ENCODE results near the gene TNIK. TPM values are rescaled to one million over a fixed set of nuclear protein-coding genes. Genes with fewer than 3 reads are reported as not detected.
"Not testable (repeated sequence)": the region's sequence is repeated elsewhere in the genome, so short reads cannot be mapped to it uniquely, and the experiment has no call there.

The TNIK gene
- total RNA-seq, 6 experiments from 2014 or later = 10.6 to 17.2 (median 11.8) TPM

GRCh38 chr3:171372694-171373093 lies 87.5 kb downstream of the TNIK start:
- H3K27me3 Mint-ChIP-seq (ENCODE audit: insufficient read depth) = peaks cover 2% of the 10 kb centered on the region; the same call in 1 of the 2 replicates
- no peak overlapping the region for H3K4me3 Mint-ChIP-seq
- no peak for DNase-seq
- H3K4me1 Mint-ChIP-seq (ENCODE audit: low read depth) = no peaks in the 10 kb centered on the region; the same call in 1 of the 2 replicates
- H3K36me3 Mint-ChIP-seq (ENCODE audit: low read depth) = peaks cover 10% of the 10 kb centered on the region; the same call in 1 of the 2 replicates
- TF ChIP-seq CTCF (IDR thresholded peaks at IDR 0.05) = no peak
- H3K27ac Mint-ChIP-seq = no peak overlapping the region
- H3K9me3 Mint-ChIP-seq = no peaks in the 10 kb centered on the region

- no peak for TF ChIP-seq CTCF (IDR thresholded peaks at IDR 0.05)
- no peak for DNase-seq
- no peaks in the 10 kb centered on the region; the same call in 1 of the 2 replicates for H3K4me1 Mint-ChIP-seq (ENCODE audit: low read depth)
- H3K36me3 Mint-ChIP-seq (ENCODE audit: low read depth) = peaks cover 10% of the 10 kb centered on the region; the same call in 1 of the 2 replicates
- H3K9me3 Mint-ChIP-seq = no peaks in the 10 kb centered on the region
- H3K27ac Mint-ChIP-seq = no peak overlapping the region
- no peak overlapping the region for H3K4me3 Mint-ChIP-seq
- peaks cover 1% of the 10 kb centered on the region; the same call in 1 of the 2 replicates for H3K27me3 Mint-ChIP-seq (ENCODE audit: insufficient read depth)
These were observed 88.9 kb downstream of the TNIK start for GRCh38 chr3:171371354-171371753.

- Mint-ChIP-seq H3K4me1 (ENCODE audit: low read depth) (peaks cover 6% of the 10 kb centered on the region), H3K9me3 (no peaks in the 10 kb centered on the region), H3K27ac (no peak overlapping the region), H3K36me3 (ENCODE audit: low read depth) (peaks cover 10% of the 10 kb centered on the region; the same call in 1 of the 2 replicates), H3K4me3 (no peak overlapping the region), H3K27me3 (ENCODE audit: insufficient read depth) (no peaks in the 10 kb centered on the region)
- DNase-seq = no peak
- TF ChIP-seq CTCF (IDR thresholded peaks at IDR 0.05) = no peak
These were observed 91.0 kb downstream of the TNIK start for GRCh38 chr3:171369156-171369555.

GRCh38 chr3:171366738-171367137 lies 93.5 kb downstream of the TNIK start:
- Mint-ChIP-seq H3K36me3 (ENCODE audit: low read depth) (peaks cover 10% of the 10 kb centered on the region; the same call in 1 of the 2 replicates), H3K4me1 (ENCODE audit: low read depth) (peaks cover 11% of the 10 kb centered on the region)

GRCh38 chr3:171366043-171366442 lies 94.2 kb downstream of the TNIK start:
- Mint-ChIP-seq H3K9me3 (no peaks in the 10 kb centered on the region), H3K36me3 (ENCODE audit: low read depth) (peaks cover 4% of the 10 kb centered on the region; the same call in 1 of the 2 replicates), H3K27me3 (ENCODE audit: insufficient read depth) (no peaks in the 10 kb centered on the region), H3K4me1 (ENCODE audit: low read depth) (peaks cover 11% of the 10 kb centered on the region), H3K27ac (no peak overlapping the region), H3K4me3 (no peak overlapping the region)
- TF ChIP-seq CTCF (IDR thresholded peaks at IDR 0.05) = no peak
- DNase-seq = no peak

More at GRCh38 chr3:171366738-171367137, 93.5 kb downstream of the TNIK start:
- H3K4me3 Mint-ChIP-seq; DNase-seq; H3K27me3 Mint-ChIP-seq (ENCODE audit: insufficient read depth); H3K27ac Mint-ChIP-seq; H3K9me3 Mint-ChIP-seq: not testable (repeated sequence)

- Mint-ChIP-seq H3K9me3 (no peaks in the 10 kb centered on the region), H3K27ac (no peak overlapping the region), H3K27me3 (ENCODE audit: insufficient read depth) (no peaks in the 10 kb centered on the region), H3K4me3 (no peak overlapping the region), H3K36me3 (ENCODE audit: low read depth) (peaks cover 4% of the 10 kb centered on the region; the same call in 1 of the 2 replicates), H3K4me1 (ENCODE audit: low read depth) (peaks cover 11% of the 10 kb centered on the region)
- no peak for TF ChIP-seq CTCF (IDR thresholded peaks at IDR 0.05)
- DNase-seq = no peak
These were observed 94.7 kb downstream of the TNIK start for GRCh38 chr3:171365489-171365888.

All from HFFc6 (cell line).